NCI-H2227 treated with DMSO at 0.1 percent for 48 hours (cell line): ENCODE data around the gene PKNOX2.

Experiments used
- DNase-seq: peaks from one replicate; lab custom pipeline; 2025; lab: John Stamatoyannopoulos, UW

The PKNOX2 gene

DNA sequence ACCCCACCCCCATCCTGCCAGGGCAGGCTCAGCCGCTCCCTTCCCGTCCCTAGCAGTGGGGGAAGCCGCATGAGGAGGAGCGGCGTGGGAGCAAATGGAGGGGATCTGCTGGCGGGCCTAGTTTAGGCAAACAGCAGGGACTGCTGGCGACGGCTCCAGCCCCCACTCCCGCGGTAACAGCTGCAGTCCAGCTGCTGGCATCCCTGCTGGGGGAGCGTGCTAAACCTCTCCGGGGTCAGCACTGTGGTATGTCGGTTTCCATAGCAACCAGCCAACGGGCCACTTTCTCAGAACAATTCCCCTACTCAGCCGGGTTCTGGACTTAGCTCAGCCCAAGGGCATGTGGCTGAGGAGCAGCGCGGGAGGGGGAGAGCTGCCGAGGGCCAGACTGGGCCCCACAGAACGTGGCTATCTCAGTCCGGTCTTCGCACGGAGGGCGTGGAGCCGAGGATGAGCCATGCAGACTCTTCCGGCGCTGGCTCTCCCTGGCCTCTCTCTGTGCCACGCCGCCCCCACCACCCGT lies 98.8 kb downstream of the PKNOX2 start:
- peak; percentile 61 for DNase-seq

DNA sequence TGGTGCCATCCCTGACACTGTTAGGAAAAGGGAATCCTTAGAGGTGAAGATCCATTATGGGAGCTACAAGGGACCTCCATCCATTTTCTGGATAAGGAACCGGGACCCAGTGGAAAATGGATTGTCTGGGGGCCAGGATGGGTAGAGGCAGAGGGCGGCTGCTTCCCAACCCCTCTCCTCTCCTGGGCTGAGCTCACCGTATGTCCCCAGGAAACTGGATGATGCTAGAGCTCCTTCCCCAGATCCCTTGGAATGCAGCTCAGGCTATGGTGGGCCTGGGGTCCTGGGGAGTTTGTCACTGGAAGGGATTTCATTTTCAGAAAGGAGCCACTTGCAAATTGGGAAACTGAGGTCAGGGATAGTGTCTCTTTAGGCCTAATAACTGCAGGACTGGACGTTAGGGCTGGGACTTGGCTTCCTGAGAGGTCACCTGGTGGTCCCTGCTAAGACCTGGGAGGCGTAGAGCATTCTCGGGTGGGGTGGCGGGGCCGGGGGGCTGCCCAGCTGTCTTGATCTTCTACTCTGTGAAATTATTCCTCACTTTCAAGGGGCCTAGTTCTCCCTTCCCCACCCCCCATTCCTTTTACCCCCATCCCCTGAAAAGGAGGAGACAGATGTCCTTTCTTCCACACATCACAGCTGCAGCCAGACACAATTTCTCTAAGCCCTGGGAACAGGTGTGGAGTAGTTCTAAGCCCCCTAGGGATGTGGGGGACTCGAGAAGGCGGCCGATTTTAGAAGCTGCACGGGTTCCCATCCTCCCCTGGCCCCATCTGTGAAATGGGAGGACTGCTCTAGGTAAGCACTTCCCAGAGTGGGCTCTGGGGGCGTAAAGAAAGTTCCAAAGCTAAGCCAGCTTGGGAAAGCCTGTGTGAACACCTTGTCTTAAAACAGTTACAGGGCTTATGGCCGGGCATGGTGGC lies 99.8 kb downstream of the PKNOX2 start:
- DNase-seq = no peak

DNA sequence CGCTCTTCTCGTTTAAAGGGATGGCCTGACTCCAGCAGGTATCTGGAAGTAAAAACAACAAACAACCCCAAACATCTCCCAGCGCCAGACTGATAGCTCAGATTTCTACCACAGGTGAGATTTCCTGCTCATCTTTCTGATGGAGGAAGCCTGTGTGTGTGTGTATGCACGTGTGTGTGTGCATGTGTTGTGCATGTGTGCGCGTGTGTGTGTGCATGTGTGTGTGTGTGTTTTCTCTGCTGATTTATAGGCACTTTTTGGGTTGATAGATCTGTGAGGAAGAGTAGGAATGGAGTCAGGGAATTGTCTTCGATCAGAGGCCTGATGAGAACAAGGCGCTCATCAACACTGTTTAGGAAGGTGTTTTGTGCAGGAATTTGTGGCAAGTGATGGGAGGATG lies 103.0 kb downstream of the PKNOX2 start:
- DNase-seq = no peak

DNA sequence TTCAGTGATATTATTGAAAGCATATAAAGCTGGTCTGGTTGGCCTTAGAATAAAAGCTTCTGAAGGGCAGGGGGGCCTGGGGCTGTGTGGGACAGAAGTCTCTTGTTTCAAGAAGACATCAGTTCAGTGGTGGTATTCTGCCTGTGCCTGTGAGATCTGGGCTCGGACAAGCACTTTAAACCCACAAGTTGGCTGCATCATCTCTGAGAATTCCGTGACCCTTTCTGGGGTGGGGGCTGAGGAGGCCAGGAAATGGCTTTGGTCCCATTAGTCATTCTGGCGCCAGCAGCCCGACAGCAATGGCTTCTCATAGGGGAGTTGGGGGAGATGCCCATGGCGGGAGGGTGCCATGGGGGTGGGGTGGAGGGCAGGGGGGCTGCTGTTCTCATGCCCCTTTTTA lies 104.1 kb downstream of the PKNOX2 start:
- no peak for DNase-seq

DNA sequence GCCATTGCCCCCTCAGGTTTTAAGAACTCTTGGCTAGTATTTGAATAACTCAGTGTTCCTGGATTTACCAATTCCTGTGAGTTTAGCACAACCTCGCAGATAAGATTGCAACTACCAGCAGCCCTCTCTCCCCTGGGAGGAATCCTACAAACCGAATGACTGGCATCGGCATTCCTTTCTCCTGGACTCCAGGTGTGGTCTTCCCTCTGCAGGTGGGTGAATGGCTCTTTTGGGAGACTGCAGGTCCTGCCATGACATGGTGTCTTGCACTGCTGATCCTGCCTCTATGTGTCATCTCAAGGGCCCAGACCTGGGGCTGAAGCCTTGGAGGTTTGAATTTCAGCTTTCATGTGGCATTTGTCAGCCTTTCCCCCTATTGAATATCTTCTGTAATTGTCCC lies 105.6 kb downstream of the PKNOX2 start:
- no peak for DNase-seq

DNA sequence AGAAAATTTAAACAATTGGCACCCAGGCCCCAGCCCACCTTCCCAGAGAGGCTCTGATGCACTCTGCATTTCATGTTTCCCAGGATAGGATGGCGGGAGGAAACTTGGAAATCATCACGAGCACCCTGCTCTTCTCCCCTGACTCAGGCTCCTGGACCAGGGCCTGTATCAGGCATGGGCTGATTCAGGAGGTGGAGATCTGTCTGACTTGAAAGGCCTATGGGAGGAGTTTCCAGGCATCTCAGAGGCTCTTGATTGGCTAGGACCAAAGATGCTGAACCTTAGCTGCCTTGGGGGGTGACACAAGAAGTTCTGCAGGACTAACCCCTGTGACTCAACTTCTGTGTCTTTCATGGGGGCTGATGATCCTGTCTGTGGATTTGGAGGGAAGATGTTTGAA lies 106.2 kb downstream of the PKNOX2 start:
- DNase-seq = no peak

DNA sequence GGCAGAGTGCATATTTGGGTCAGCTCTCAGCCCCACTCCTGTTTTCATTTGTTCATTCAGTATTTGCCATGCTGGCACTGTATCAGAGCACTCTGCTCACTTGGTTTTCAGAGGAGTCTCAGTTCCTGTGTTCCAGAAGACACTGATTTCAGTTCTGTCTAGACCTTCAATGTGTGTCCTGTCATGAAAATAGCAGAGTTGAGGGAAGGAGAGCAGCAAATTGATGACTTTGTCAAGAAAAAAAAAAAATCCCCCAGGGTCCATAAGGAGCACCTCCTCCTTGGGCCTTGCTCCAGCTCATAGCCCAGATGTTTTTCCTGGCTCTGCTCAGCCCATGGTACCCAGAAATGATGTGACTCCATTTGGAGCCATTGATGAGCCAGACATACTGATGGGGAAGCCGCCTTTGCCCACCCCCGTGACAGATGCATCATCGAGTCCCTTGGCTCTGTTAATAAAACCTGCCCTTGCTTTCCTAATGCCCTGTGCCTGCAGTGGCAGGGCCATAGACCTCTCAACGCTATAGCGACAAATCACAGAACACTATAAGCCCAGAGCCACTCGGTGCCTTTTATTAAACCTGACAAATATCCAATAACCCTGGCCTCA lies 107.0 kb downstream of the PKNOX2 start:
- no peak for DNase-seq

DNA sequence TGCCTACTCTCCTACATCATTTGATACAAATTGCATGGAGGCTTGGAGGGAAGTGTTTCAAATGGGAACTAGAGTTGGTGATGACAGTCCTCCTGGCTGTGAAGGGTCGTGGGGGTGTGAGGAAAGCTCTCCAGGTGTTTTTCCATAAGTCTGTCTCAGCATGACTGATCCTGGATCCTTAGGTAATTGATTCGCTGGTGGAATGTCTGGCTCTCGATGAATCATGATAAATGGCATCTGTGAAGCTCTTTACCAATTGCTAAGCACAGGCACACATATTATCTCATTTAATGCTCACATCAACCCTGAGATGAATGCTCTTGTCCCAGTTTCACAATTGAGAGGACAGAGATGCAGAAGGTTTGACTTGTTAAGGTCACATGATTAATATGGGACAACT lies 107.5 kb downstream of the PKNOX2 start:
- no peak for DNase-seq

DNA sequence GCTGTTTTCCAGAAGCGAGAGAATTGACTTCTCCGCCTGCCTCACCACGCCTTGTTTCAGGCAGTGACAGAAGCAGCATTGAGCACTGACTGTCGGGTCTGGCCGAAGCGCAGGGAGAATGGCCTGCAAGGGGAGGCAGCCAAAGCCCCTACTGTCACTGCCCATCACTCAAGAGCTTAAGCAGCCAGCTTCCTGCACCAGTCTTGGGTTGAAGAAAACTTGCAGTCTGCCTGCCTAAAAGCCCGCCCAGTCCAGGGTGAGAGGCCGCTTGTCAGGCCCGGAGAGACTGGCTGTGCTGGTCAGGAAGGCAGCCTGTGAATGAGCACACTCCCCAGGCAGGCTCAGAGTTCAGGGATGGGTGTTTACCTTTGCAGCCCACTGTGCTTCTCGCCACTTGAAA lies 108.3 kb downstream of the PKNOX2 start:
- DNase-seq = no peak

DNA sequence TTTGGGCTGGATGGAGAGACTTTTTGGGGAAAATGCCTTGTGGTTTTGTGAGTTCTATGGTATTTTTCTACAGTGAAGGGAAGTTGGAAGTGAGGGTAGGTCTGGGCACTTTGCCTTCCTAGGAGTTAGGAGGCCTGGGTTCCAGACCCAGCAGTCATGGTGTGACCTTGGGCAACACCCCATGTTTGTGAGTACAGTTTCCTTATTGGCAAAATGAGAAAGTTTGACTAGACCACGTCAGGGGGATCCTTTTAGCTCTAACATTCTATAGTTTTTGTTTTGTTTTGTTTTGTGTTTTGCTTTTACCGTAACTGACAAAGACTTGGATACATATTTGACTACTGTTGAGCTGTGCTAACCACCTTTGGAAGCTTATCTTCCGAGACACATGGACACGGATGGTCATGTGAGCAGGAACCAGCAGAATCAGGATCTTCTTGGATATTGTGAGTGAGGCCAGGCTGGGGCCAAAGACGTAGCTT lies 109.0 kb downstream of the PKNOX2 start:
- no peak for DNase-seq

DNA sequence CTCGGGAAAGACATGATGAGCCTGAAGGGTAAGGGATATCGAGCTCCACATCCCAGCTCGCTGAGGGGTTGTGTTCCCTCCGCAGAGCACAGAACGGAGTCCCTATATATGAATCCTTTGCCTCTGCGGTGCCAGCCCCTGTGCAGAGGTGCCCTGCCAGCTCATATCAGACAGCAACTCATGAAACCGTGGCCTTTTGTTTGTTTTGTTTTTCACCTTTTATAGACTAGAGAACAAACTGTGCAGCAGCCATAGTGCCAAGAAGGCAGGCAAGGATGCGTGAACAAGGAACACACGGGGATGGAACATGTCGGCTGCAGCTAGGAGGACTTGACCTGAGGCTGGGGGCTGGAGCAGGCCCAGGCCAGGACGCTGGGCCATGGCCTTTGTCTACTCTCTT lies 109.8 kb downstream of the PKNOX2 start:
- no peak for DNase-seq

DNA sequence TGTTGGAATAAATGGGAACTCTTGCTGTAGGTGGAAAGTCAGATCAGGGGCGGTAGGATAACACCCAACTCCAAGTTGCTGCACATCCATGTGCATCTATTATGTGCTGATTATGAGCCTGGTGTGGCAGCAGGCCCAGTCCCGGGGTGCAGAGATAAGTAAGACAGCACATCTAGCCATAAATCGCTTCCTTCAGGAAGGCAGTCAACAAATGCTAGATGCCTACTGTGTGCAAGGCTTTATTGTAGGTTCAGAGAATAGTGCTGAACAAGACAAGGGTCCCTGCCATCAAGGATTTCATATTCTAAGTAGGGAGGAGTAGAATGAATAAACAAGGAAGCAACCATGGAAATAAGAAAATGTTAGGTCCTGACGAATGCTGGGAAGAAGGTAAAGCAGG lies 110.2 kb downstream of the PKNOX2 start:
- DNase-seq = no peak

DNA sequence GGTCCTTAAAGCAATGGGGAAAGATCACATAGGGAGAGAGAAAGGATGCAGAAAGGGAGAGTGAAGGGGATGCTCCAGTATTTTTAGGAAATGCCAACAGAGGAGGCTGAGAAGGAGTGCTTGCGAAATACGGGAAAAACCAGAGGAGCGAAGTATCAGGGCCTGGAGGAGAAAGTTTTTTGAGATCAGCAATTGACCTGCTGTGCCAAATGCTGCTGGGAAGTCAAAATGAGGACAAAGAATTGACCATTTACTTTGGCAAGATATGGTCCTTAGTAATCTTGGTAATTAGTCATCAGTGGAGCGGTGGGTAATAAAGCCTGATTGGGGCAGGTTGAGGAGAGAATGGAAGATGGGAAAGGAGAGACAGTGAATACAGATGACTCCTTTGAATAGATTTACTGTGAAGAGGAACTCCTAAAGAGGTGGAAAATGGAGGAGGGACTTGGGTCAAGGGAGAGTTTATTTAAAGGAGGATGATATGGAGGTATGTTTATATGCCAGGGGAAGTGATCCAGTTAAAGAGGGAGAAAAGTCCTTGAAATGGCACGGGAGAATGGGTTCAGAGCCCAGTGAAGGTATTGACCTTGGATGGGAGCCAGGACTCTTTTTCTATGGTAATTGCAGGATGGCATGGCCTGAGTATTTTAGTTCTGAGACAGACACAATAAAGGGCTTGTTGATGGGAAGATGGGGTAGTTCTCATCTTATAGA lies 111.5 kb downstream of the PKNOX2 start:
- peak; percentile 74 for DNase-seq

DNA sequence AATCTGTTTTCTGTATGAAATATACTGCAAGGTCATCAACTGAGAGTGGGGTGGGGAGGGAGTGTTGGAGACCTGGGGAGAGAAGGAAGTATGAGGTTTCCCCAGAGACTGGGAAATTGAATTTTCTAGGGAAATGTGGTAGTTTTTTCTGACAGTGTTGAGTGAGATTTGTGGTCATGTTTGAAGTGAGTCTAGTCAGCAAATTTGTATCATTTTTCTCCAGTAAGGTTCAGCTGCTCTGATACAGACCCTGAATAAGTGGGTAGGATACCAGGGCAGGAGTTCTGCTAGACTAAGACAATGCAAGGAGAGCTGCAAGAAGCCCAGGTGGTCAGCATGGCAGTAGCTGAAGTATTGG lies 112.0 kb downstream of the PKNOX2 start:
- no peak for DNase-seq

DNA sequence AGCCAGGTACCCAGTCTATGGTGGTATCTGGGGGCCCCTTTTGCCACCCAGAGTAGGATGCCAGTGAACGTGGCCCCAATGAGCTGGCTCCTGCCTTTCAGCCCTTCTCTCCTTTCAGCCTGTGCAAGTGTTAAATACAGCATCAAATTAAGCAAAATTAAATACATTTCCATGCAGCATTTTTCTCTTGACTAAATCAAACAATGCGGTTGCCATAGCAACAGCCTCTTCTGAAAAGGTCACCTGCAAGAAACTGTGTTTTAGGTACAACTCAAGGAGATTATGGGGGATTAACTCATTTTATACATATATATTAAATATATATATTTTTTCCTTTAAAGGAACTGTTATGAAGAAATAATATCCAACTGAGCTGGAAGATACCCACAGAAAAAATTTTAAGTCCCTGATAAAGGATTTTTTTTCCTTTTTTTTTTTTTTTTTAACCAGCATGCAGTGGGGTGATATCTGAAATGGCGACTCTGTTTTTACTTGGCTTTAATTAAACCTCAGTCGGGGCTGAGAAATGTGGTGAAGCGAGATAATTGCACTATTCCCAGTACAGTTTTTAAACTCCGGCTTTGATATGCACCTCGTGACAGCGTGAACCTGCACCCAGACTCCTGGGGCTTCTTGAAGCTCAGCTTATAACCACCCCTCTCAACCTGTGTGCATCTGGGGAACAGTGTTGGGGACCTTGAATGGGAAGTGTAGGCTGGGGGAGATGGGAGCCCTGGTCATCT lies 115.3 kb downstream of the PKNOX2 start:
- DNase-seq = no peak

DNA sequence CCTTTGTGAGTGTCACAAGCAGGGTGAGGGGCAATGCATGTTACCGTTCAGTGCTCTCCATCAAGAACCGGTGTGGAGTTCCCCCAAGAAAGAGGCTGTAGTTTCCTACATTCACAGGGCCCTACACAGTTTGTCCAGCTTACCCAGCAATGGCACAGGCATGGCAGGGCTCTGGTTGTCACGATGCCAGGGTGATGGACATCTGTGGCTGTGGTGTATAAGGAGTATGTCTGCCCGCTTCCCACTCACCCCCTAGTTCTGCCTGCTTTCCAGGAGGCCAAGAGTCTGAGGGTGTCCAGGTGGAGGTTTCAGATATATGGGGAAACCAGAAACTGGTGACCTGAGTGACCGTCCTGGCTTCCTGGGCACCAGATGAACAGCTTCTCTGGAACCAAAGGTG lies 116.1 kb downstream of the PKNOX2 start:
- DNase-seq = no peak

DNA sequence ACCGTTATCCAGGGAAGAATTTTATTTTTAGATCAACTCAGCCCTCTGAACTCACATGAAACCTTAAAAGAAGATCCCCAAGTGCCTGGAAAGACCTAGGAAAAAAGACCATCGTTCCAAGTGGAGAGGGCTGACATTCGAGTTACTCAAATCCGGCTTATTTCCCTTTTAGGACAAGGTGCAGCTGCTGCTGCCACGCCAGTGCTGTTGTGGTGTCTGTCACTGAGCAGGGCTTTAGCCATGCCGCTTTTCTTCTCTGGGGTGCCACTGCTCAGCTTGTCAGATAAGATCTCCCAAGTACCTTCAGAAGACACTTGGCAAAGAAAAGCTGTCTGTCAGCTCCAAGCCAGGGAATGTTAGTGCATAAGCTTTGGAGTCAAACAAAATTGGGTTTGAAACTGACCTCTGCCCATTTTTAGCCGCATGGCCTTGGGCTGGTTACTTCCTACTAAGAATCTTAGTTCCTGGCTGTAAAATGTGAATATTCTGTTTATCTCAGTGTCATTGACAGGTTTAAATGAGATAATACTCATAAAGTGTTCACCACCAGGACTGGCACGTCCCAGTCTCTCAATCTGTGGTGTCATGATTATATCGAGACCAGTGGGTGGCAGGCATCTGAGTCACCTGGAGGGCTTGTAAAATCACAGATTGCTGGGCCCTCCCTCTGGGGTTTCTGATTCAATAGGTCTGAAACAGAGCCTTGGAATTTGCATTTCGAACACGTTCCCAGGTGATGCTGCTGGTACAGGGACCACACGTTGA lies 117.5 kb downstream of the PKNOX2 start:
- no peak for DNase-seq

DNA sequence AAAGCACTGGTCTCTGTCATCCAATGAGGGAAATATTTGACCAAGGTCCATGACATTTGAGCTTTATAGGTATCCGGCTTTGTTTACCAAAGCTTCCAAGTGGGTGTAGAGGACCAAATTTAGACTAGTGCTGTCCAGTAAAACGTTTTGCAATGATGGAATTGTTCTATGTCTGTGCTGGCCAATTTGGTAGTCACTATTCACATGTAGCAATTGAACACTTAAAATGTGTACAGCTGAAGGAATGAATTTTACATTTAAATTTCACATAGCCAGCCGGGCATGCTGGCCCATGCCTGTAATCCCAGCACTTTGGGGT lies 118.0 kb downstream of the PKNOX2 start:
- no peak for DNase-seq

DNA sequence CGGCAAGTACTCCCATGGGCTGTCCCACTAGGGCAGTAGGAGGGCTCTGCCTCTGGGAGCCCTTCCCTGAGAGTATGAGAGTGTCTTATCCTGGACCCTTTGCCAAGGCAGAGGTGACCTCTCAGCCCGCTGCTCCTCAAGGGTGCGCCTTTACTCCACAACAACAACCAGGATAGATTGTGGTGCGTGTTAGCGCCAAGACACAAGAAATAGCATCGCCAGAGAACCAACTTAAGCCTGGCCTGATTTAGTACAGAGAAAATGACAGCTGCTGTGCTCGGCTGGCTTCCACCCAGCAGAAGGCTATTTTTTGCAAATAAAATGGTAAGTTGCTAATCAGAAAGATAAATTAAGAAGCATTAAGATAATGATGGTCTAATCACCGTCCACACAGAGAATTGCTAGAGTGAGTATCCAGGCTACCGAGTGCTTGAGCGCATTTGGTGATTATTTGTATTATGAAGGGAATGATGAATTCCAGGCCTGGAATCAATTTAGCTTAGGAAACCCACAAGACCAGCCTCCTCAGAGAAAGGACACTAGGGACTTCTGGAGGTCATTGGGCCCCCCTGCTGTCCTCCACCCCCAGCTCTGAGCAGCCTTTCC lies 119.8 kb downstream of the PKNOX2 start:
- no peak for DNase-seq

DNA sequence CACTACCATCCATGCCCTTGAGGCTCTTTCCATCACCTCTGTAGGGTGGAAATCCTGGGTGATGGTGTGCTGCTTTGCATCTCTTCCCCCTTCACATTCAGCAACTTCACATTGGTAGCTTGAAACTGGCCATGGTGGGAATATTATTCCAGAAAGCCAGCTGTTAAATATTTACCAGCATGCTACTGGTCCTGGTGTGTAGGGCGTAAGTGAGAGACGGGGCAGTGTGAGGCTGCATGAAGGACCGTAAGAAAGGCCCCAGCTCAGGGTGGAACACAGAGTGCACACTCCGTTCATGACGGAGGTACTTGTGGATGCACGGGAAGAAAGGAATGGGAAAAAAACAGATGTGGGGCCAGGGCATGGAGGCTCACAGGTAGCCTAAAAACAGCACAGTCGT lies 121.3 kb downstream of the PKNOX2 start:
- no peak for DNase-seq

DNA sequence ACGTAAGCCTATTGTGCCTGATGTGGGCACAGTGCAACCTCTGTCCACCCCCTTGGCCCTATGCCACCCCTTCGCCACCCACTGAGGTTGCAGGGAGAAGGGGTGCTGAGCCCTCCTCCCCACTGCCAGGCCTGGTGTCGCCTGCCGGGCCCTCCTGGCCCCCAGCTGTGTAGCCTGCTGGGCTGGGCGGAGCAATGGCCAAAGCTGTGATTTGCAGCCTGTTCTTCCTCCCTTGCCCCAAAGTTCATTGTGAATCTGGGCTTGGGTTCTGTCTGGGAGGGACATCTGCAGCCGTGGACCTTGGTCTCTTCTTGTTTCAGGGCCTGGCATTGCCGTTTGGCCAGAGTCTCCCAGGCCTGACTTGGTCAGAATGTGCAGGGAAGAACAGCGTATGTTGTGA lies 121.9 kb downstream of the PKNOX2 start:
- no peak for DNase-seq
